Testis (tissue), 2 donors: Measurements from ENCODE around the gene IP6K1.

ENCODE experiments used
- CTCF ChIP-seq, 3 experiments: fragments of 450-650 bp in 2 of 3; fragments of 200-600 bp in 1 of 3; sonication (generic) in 1 of 3; IDR thresholded peaks; one replicate each; pipeline ENCODE4 v1.5.1; 2016 to 2019; ENCODE audit warnings: antibody characterized with exemption in 3 of 3, mild to moderate bottlenecking in 2 of 3, moderate library complexity in 1 of 3
- POLR2A ChIP-seq: fragments of 450-650 bp; IDR thresholded peaks from one replicate; pipeline ENCODE4 v1.6.1; 2017; ENCODE audit warnings: antibody characterized with exemption, mild to moderate bottlenecking, moderate library complexity

- TF ChIP-seq CTCF (IDR thresholded peaks at IDR 0.05) (peak in 2 of 3 experiments; percentile 35 to 44), POLR2A (no peak)
These were observed 84.8 kb downstream of the IP6K1 start for GRCh38 chr3:49701388-49702077.
